ENCODE data around the gene ABCG4.

DNA sequence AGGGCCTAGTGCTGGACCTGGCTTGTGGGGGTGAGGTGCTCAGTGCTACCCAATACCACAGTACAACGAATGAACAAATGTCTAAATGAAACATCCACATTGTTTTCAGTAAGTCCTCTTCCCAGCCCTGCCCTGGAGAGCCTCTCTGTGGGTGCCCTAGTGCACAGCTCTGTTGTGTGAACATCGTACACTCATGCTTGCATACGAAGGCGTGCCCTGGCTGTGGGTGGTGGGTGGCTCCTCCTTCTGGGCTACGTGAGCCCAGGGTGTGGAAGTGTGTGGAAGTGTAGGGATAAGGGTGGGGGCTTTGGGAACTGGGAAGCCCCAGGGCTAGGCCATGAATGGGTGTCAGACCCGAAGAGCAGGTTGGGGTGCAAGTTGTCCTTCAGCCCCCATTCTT, 19.1 kb downstream of the ABCG4 start:
- TF ChIP-seq EP300 (IDR thresholded peaks at IDR 0.05) (no peak), CTCF (IDR thresholded peaks at IDR 0.05) (no peak)
